BLaER1 (cell line): ENCODE results near the gene SMARCA4.

Experiments used
- H3K27ac ChIP-seq: shearing (Covaris generic); formaldehyde crosslinking; 2 replicates; pipeline ENCODE4 v1.8.1; 2022
- H3K27me3 ChIP-seq: shearing (Covaris generic); formaldehyde crosslinking; 2 replicates; pipeline ENCODE4 v1.8.1; 2022
- H3K36me3 ChIP-seq: shearing (Covaris generic); formaldehyde crosslinking; 2 replicates; pipeline ENCODE4 v1.8.1; 2022
- H3K4me1 ChIP-seq: shearing (Covaris generic); formaldehyde crosslinking; 2 replicates; pipeline ENCODE4 v1.8.1; 2022
- H3K4me2 ChIP-seq: shearing (Covaris generic); formaldehyde crosslinking; 2 replicates; pipeline ENCODE4 v1.8.1; 2022
- H3K4me3 ChIP-seq: shearing (Covaris generic); formaldehyde crosslinking; 2 replicates; pipeline ENCODE4 v1.8.1; 2022
- H3K9ac ChIP-seq: shearing (Covaris generic); formaldehyde crosslinking; 2 replicates; pipeline ENCODE4 v1.8.1; 2022
- H3K9me3 ChIP-seq: shearing (Covaris generic); formaldehyde crosslinking; 2 replicates; pipeline ENCODE4 v1.8.1; 2022
- H4K20me1 ChIP-seq: shearing (Covaris generic); formaldehyde crosslinking; 2 replicates; pipeline ENCODE4 v1.8.1; 2022
- Cebpa-rat ChIP-seq: shearing (Covaris generic); IDR thresholded peaks from 2 replicates; pipeline ENCODE4 v1.8.1; 2022

The SMARCA4 gene

GRCh38 chr19:10961073-10961860 is 437 bp downstream of the SMARCA4 start:
- peaks cover 12% of the 10 kb centered on the region; the same call in 1 of the 2 replicates for H3K36me3 ChIP-seq
- H3K4me2 ChIP-seq = peak overlapping the region; percentile 87
- H3K9me3 ChIP-seq = no peaks in the 10 kb centered on the region
- peak overlapping the region; percentile 100 for H3K9ac ChIP-seq
- no peaks in the 10 kb centered on the region for H3K27me3 ChIP-seq
- H4K20me1 ChIP-seq = peaks cover 42% of the 10 kb centered on the region
- H3K4me3 ChIP-seq = peak overlapping the region; percentile 98
- peaks cover 52% of the 10 kb centered on the region for H3K4me1 ChIP-seq
- peak overlapping the region; percentile 99 for H3K27ac ChIP-seq
- TF ChIP-seq Cebpa-rat = no peak

- H3K27ac ChIP-seq = peak overlapping the region; percentile 99
- peaks cover 68% of the 10 kb centered on the region for H3K4me1 ChIP-seq
- peak overlapping the region; percentile 100 for H3K9ac ChIP-seq
- peak overlapping the region; percentile 98 for H3K4me3 ChIP-seq
- no peaks in the 10 kb centered on the region for H3K9me3 ChIP-seq
- TF ChIP-seq Cebpa-rat = no peak
- peaks cover 12% of the 10 kb centered on the region; the same call in 1 of the 2 replicates for H3K36me3 ChIP-seq
- no peaks in the 10 kb centered on the region for H3K27me3 ChIP-seq
- peaks cover 56% of the 10 kb centered on the region for H4K20me1 ChIP-seq
- peak overlapping the region; percentile 87 for H3K4me2 ChIP-seq
Observed at GRCh38 chr19:10962863-10963262, 2.0 kb downstream of the SMARCA4 start.

GRCh38 chr19:10963865-10964264 is 3.0 kb downstream of the SMARCA4 start:
- Histone ChIP-seq H3K4me2 (peak overlapping the region; percentile 87), H3K27me3 (no peaks in the 10 kb centered on the region), H3K27ac (peak overlapping the region; percentile 99), H4K20me1 (peaks cover 66% of the 10 kb centered on the region), H3K9ac (peak overlapping the region; percentile 100; the same call in 1 of the 2 replicates), H3K4me3 (peak overlapping the region; percentile 98), H3K9me3 (no peaks in the 10 kb centered on the region), H3K4me1 (peaks cover 78% of the 10 kb centered on the region), H3K36me3 (peaks cover 12% of the 10 kb centered on the region; the same call in 1 of the 2 replicates)
- TF ChIP-seq Cebpa-rat = no peak

GRCh38 chr19:10964903-10965302 is 4.1 kb downstream of the SMARCA4 start:
- Histone ChIP-seq H3K36me3 (peaks cover 12% of the 10 kb centered on the region; the same call in 1 of the 2 replicates), H3K4me2 (peak overlapping the region; percentile 87), H3K9me3 (no peaks in the 10 kb centered on the region), H3K4me3 (no peak overlapping the region), H4K20me1 (peaks cover 76% of the 10 kb centered on the region), H3K27ac (peak overlapping the region; percentile 92), H3K27me3 (no peaks in the 10 kb centered on the region), H3K9ac (0 out of 2 replicates have a peak overlapping the region, but pooled peaks have one; percentile 38), H3K4me1 (peaks cover 81% of the 10 kb centered on the region)
- no peak for TF ChIP-seq Cebpa-rat

GRCh38 chr19:10965398-10965797 is 4.6 kb downstream of the SMARCA4 start:
- H3K4me2 ChIP-seq = peak overlapping the region; percentile 87
- no peak for TF ChIP-seq Cebpa-rat
- no peak overlapping the region for H3K4me3 ChIP-seq

GRCh38 chr19:10966809-10967208 is 6.0 kb downstream of the SMARCA4 start:
- Histone ChIP-seq H3K4me2 (peak overlapping the region; percentile 87), H4K20me1 (peaks cover 95% of the 10 kb centered on the region), H3K4me1 (peaks cover 97% of the 10 kb centered on the region), H3K27ac (peak overlapping the region; percentile 92), H3K9ac (peak overlapping the region; percentile 33; the same call in 1 of the 2 replicates), H3K9me3 (no peaks in the 10 kb centered on the region), H3K4me3 (no peak overlapping the region), H3K36me3 (peaks cover 12% of the 10 kb centered on the region; the same call in 1 of the 2 replicates), H3K27me3 (no peaks in the 10 kb centered on the region)
- TF ChIP-seq Cebpa-rat = no peak

More at GRCh38 chr19:10965398-10965797, 4.6 kb downstream of the SMARCA4 start:
- H3K4me1 ChIP-seq = peaks cover 83% of the 10 kb centered on the region
- H3K36me3 ChIP-seq = peaks cover 12% of the 10 kb centered on the region; the same call in 1 of the 2 replicates
- H3K9me3 ChIP-seq = no peaks in the 10 kb centered on the region
- H3K27me3 ChIP-seq = no peaks in the 10 kb centered on the region
- H4K20me1 ChIP-seq = peaks cover 81% of the 10 kb centered on the region
- H3K9ac ChIP-seq = 0 out of 2 replicates have a peak overlapping the region, but pooled peaks have one; percentile 38
- peak overlapping the region; percentile 92 for H3K27ac ChIP-seq

- Histone ChIP-seq H3K27ac (peak overlapping the region; percentile 92), H3K4me2 (peak overlapping the region; percentile 87), H3K4me3 (peak overlapping the region; percentile 55), H3K9ac (peak overlapping the region; percentile 78), H3K27me3 (no peaks in the 10 kb centered on the region), H3K36me3 (peaks cover 12% of the 10 kb centered on the region; the same call in 1 of the 2 replicates), H3K9me3 (no peaks in the 10 kb centered on the region), H4K20me1 (peaks cover 98% of the 10 kb centered on the region), H3K4me1 (peaks cover 100% of the 10 kb centered on the region)
- TF ChIP-seq Cebpa-rat = no peak
Observed at GRCh38 chr19:10968527-10969135, 7.8 kb downstream of the SMARCA4 start.

GRCh38 chr19:10971107-10971726 is 10.4 kb downstream of the SMARCA4 start:
- TF ChIP-seq Cebpa-rat = no peak
- peaks cover 96% of the 10 kb centered on the region for H4K20me1 ChIP-seq
- peaks cover 14% of the 10 kb centered on the region for H3K36me3 ChIP-seq
- no peaks in the 10 kb centered on the region for H3K9me3 ChIP-seq
- H3K9ac ChIP-seq = no peak overlapping the region
- H3K4me2 ChIP-seq = peak overlapping the region; percentile 87
- H3K27ac ChIP-seq = peak overlapping the region; percentile 92
- H3K27me3 ChIP-seq = no peaks in the 10 kb centered on the region
- no peak overlapping the region for H3K4me3 ChIP-seq
- H3K4me1 ChIP-seq = peaks cover 99% of the 10 kb centered on the region

- Histone ChIP-seq H3K27me3 (no peaks in the 10 kb centered on the region), H3K4me2 (peak overlapping the region; percentile 87), H3K27ac (peak overlapping the region; percentile 68), H3K9ac (peak overlapping the region; percentile 57; the same call in 1 of the 2 replicates), H3K4me3 (no peak overlapping the region), H3K4me1 (peaks cover 99% of the 10 kb centered on the region), H4K20me1 (peaks cover 98% of the 10 kb centered on the region), H3K36me3 (peaks cover 37% of the 10 kb centered on the region), H3K9me3 (no peaks in the 10 kb centered on the region)
- TF ChIP-seq Cebpa-rat = no peak
Observed at GRCh38 chr19:10975374-10976130, 14.7 kb downstream of the SMARCA4 start.
